ENCODE results near the gene BEND2. TPM values are rescaled to one million over a fixed set of nuclear protein-coding genes. Genes with fewer than 3 reads are reported as not detected.
A peak's percentile ranks its signal among the peaks of the same experiment; 100 is the strongest.

The BEND2 gene
- total RNA-seq, 1 donor from 2014 or later: 0.12 TPM

GRCh38 chrX:18149454-18149853 is 71.2 kb downstream of the BEND2 start:
- ATAC-seq (peak; percentile 21), DNase-seq (no peak)
- intact Hi-C loops (cut with micrococcal nuclease): no loop called here

DNA sequence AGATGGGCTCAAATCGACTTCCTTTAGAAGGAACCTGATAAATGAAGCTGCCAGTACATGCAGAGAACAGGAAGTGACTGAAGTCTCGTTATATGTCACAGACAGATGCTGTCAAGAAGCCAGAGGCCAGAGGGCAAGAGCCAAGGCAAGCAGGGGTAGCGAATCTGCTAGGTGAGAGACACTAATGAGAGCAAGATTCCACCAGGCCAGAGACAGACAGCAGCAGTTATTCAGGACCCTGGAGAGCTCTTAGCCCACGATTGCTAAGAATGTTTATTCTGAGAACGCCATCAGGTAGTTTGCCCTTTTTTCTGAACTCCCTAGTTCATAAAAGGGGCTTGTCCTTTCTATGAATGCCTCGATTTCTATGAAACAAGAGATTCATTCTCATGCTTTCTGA is 73.7 kb downstream of the BEND2 start:
- ATAC-seq: no peak
- no peak for DNase-seq
- intact Hi-C loops (cut with micrococcal nuclease): no loop called here

- ATAC-seq (no peak), DNase-seq (no peak)
- intact Hi-C loops (cut with micrococcal nuclease): no loop called here
These were observed 74.7 kb downstream of the BEND2 start for GRCh38 chrX:18146009-18146408.

DNA sequence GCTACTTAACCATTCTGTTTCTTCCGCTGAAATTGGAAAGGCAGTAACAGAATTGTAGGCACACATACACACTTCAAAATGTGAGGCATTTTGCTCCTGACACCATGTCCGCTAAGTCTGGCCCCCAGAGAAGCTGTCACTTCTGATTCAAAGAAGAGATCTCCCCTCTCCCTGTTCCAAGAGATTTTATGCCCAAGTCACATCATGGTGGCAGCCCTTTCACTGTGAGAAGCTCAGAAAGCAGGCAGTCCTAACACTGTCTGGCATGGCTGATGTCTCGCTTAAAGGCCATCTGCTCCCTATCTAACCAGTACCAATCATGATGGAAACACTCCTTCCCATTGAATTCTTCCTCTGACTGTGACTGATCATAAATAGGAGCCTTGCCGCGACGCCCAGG is 83.9 kb downstream of the BEND2 start:
- ATAC-seq: no peak
- no peak for DNase-seq
- intact Hi-C loops (cut with micrococcal nuclease): no loop called here

GRCh38 chrX:18133605-18134004 is 87.1 kb downstream of the BEND2 start:
- ATAC-seq (no peak), DNase-seq (no peak)
- intact Hi-C loops (cut with micrococcal nuclease): no loop called here

DNA sequence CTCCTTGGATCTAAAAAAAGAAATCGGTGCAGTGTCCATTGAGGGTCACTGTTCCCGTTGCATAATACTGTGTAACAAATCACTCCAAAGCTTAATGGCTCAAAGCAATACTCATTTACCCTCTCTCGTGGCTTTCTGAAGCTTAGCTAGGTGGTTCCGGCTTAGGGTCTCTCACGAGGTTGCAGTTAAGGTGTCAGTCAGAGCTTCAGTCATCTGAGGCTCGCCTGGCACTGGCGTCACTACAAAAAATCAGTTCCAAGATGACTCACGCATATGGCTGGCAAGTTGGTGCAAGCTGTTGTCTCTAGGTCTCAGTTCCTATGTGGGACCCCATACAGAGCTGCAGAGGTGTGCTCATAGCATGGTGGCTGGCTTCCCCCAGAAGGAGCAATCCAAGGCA is 91.0 kb downstream of the BEND2 start:
- ATAC-seq: no peak
- intact Hi-C loops (cut with micrococcal nuclease): no loop called here
- DNase-seq: no peak

GRCh38 chrX:18126971-18127370 is 93.7 kb downstream of the BEND2 start:
- DNase-seq (no peak), ATAC-seq (no peak)
- intact Hi-C loops (cut with micrococcal nuclease): no loop called here

DNA sequence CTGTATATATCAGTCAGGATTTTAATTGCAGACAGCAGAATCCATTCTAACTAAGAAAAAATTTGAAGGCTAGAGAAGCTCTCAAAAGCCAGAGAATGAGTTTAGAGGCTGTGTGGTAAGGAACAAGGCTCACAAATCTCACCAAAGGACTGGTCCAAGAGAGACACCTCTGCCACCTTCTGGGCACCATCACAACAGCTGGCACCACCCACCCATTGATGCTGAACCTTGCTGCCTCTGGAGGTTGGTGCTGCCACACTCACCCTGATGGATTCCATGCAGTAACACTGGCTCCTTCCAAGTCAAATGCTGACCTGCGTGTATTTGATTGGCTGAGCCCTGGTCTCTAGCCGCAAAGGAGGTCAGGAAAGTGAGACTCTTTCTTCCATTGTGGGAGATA is 100.8 kb downstream of the BEND2 start:
- DNase-seq (no peak), ATAC-seq (no peak)
- intact Hi-C loops (cut with micrococcal nuclease): no loop called here

Other genes with a start within 250 kb of the BEND2 start
- 1.4 TPM for gene SCML2, start 133.8 kb upstream of the BEND2 start, total RNA-seq
- gene CDKL5, start 204.7 kb upstream of the BEND2 start, total RNA-seq: 8.4 TPM